Subcutaneous abdominal adipose tissue (tissue), 5 donors: ENCODE results near the gene CENPS.
"Not testable (repeated sequence)": the region's sequence is repeated elsewhere in the genome, so short reads cannot be mapped to it uniquely, and the experiment has no call there.

Source experiments
- H3K27ac ChIP-seq: one replicate; pipeline ENCODE4 v1.7.0; 2013; ENCODE audit warnings: low read depth, mild to moderate bottlenecking, inconsistent platforms, low read length, moderate library complexity
- H3K27me3 ChIP-seq, 5 donors: one replicate each; pipeline ENCODE4 v1.7.0; 2013; ENCODE audit warnings: low read length in 5 of 5, inconsistent platforms in 1 of 5; ENCODE audit not compliant: control insufficient read depth in 5 of 5, insufficient read depth in 4 of 5
- H3K36me3 ChIP-seq, 5 donors: one replicate each; pipeline ENCODE4 v1.7.0; 2013; ENCODE audit warnings: low read length in 5 of 5; ENCODE audit not compliant: control insufficient read depth in 5 of 5, insufficient read depth in 5 of 5
- H3K4me1 ChIP-seq, 5 donors: one replicate each; pipeline ENCODE4 v1.7.0; 2013; ENCODE audit warnings: low read length in 5 of 5, mild to moderate bottlenecking in 3 of 5, moderate library complexity in 1 of 5; ENCODE audit not compliant: control insufficient read depth in 5 of 5, insufficient read depth in 5 of 5
- H3K4me3 ChIP-seq, 5 donors: one replicate each; pipeline ENCODE4 v1.7.0; 2013; ENCODE audit warnings: low read length in 5 of 5, low read depth in 1 of 5
- H3K9ac ChIP-seq, 5 donors: one replicate each; pipeline ENCODE4 v1.7.0; 2013; ENCODE audit warnings: low read length in 5 of 5, mild to moderate bottlenecking in 4 of 5, moderate library complexity in 3 of 5
- H3K9me3 ChIP-seq, 5 donors: one replicate each; pipeline ENCODE4 v1.7.0; 2013; ENCODE audit warnings: low read length in 5 of 5; ENCODE audit not compliant: control insufficient read depth in 5 of 5
- donor health status: healthy.
- donor health status: healthy.
- donor health status: healthy.
- donor health status: healthy.
- donor health status: healthy.

CENPS gene

DNA sequence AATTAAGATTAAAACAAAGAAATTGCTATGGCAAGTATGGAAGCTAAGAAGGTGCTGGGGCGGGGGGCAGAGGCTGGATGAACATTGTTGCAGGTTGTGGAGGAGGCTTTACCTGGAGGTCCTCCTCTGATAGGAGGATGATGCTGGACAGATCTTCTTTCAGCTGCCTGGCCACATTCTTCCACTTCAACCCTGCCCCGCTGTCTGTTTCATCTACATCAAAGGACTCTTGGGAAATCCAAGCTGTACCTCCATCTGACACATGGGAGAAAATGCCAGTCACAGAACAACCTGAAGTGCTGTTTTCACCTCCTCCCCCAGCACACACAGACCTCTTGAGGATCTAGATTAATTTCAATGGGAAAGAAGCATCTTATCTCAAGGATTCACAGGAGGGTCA is 36.8 kb downstream of the CENPS start:
- Histone ChIP-seq H3K27ac (no peak overlapping the region), H3K9ac (no peak overlapping the region), H3K9me3 (no peaks in the 10 kb centered on the region), H3K27me3 (no peaks in the 10 kb centered on the region), H3K36me3 (peaks cover 10 to 71% (median 49%) of the 10 kb centered on the region in 5 donors), H3K4me1 (peaks cover 2 to 11% (median 11%) of the 10 kb centered on the region in 5 donors), H3K4me3 (no peak overlapping the region)

GRCh38 chr1:10470043-10470442 is 39.8 kb downstream of the CENPS start:
- H3K9ac ChIP-seq = no peak overlapping the region
- peaks cover 5 to 43% (median 30%) of the 10 kb centered on the region in 5 donors for H3K36me3 ChIP-seq
- H3K4me1 ChIP-seq = peaks cover 2 to 24% (median 16%) of the 10 kb centered on the region in 5 donors
- H3K9me3 ChIP-seq = no peaks in the 10 kb centered on the region
- no peak overlapping the region for H3K4me3 ChIP-seq
- no peaks in the 10 kb centered on the region for H3K27me3 ChIP-seq
- H3K27ac ChIP-seq = no peak overlapping the region

- H3K36me3 ChIP-seq = peaks cover 5 to 27% (median 20%) of the 10 kb centered on the region in 5 donors
- peaks cover 5 to 40% (median 31%) of the 10 kb centered on the region in 5 donors for H3K4me1 ChIP-seq
- H3K9ac ChIP-seq = peak overlapping the region; percentile 38 to 91 (median 86)
- H3K27me3 ChIP-seq = no peaks in the 10 kb centered on the region
- peak overlapping the region; percentile 83 to 90 (median 86) for H3K4me3 ChIP-seq
- no peaks in the 10 kb centered on the region for H3K9me3 ChIP-seq
- H3K27ac ChIP-seq = peak overlapping the region; percentile 51
Observed at GRCh38 chr1:10471411-10472219, 41.4 kb downstream of the CENPS start.

DNA sequence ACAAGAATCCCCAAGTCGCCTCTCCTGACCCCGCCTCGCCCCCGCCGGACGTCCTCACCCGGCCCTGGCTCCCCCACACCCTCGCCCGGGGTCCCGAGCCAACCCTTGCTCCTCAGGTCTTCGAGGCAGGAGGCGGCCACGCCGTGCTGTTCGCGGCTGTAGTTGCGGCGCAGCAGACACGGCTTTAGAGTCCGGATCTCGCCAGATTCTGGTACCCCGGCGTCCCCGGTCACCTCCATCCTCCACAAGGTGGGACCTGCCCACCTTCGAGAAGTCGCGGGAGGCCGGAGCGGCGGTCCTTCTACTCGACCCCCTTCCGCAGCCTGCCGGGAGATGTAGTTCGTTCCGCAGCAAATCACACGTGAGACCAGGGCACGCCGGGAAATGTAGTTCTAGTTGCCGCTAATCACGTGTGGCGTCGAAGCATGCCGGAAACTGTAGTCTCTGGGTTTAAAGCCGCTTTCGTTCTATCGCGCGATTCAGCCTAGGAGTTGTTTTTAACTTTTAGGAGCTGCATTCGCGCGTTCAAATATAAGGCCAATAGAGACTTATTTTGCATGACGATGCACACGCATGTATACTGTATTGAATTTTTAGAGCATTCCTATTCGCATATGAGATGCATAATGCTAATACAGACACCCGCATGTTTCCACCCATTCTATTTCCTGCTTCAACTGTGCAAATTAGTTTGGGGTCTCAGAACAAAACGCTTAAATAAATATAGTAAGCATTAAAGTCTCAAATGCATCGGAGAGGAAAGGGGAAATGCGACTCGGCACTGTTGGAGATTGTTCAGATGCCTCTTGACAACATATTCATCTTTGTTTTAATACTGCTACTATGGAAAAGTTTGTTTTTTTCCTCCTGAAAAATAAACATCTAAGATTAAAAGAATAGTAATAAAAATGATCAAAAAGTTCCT is 42.2 kb downstream of the CENPS start, which contains the start of gene DFFA:
Gene DFFA (minus strand): TSS at position 310 of the 925 bp plus-strand sequence. CDS start 71 bp downstream, at position 239.
- H3K9ac ChIP-seq = peak within 1 kb of the TSS; percentile 38 to 91 (median 86)

GRCh38 chr1:10473145-10473765 is 43.0 kb downstream of the CENPS start:
- peak overlapping the region in 1 of 5 donors; percentile 83 for H3K4me3 ChIP-seq
- H3K27ac ChIP-seq = no peak overlapping the region
- H3K9me3 ChIP-seq = no peaks in the 10 kb centered on the region
- H3K36me3 ChIP-seq = peaks cover 2 to 12% (median 9%) of the 10 kb centered on the region in 5 donors
- peaks cover 8 to 52% (median 38%) of the 10 kb centered on the region in 5 donors for H3K4me1 ChIP-seq
- peak overlapping the region in 1 of 5 donors; percentile 38 for H3K9ac ChIP-seq
- no peaks in the 10 kb centered on the region for H3K27me3 ChIP-seq

More for the DNA sequence above, 42.2 kb downstream of the CENPS start, which contains the start of gene DFFA:
- no peaks in the 10 kb centered on the region for H3K9me3 ChIP-seq
- peaks cover 8 to 45% (median 34%) of the 10 kb centered on the region in 5 donors for H3K4me1 ChIP-seq
- no peaks in the 10 kb centered on the region for H3K27me3 ChIP-seq
- H3K36me3 ChIP-seq = peaks cover 5 to 20% (median 16%) of the 10 kb centered on the region in 5 donors
- H3K4me3 ChIP-seq = peak within 1 kb of the TSS; percentile 83 to 90 (median 86)
- H3K27ac ChIP-seq = peak within 1 kb of the TSS; percentile 51

DNA sequence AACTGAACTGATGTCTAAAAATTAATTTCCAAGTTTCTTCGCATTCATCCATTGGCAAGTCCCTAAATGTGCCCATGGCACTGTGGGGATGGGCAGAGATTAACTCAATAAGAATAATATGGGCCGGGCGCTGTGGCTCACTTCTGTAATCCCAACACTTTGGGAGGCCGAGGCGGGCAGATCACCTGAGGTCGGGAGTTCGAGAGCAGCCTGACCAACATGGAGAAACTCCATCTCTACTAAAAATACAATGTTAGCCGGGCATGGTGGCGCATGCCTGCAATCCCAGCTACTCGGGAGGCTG is 44.0 kb downstream of the CENPS start:
- not testable (repeated sequence) for H3K9me3 ChIP-seq, H3K36me3 ChIP-seq, H3K9ac ChIP-seq, H3K27me3 ChIP-seq
- Histone ChIP-seq H3K4me1 (peaks cover 8 to 59% (median 40%) of the 10 kb centered on the region in 5 donors), H3K4me3 (peak overlapping the region; percentile 72 to 94 (median 88)), H3K27ac (peak overlapping the region; percentile 90)

DNA sequence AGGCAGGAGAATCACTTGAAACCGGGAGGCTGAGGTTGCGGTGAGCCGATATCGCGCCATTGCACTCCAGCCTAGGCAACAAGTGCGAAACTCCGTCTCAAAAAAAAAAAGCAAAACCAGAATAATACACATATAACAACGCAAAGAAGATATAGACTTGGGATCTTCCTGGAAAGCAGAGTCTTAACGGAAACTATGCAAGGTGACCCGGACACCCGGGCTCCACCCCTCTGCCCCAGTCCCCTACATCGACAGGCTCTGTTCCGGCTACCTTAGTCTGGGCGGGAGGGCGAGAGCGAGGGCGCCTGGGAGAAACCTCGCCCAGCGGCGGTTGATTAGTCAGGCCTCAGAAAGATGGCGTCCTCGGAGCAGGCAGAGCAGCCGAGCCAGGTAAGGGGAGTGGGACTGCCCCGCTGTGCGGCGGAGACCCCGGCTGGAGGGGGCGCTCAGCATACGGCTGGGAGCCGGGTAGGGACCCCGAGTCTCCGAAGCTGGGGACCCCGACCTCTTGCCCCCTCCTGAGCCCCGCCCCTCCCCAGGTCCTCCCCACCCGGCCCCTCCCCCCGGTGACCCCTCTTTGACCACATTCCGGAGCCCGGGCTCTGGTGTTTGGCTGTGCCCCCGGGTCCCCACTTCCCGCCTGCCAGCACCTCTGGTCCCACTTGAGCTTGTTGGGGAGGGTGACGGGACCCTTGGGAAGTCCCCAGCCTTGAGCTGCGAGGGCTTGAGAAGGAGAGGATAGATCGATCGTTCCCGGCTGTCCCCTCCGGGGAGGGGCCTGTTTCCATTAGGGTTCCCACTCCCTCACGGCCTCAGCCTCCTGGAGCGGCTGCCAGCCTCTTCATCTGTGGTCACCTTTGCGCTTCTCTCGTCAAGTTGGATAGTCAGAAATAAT is 44.6 kb downstream of the CENPS start, which contains the start of gene PEX14:
Gene PEX14 (plus strand): TSS at position 338 of the 895 bp plus-strand sequence. CDS start 17 bp downstream, at position 355.
- Histone ChIP-seq H3K9ac (peak within 1 kb of the TSS; percentile 21 to 95 (median 92)), H3K4me1 (peaks cover 8 to 65% (median 45%) of the 10 kb centered on the region in 5 donors), H3K4me3 (peak within 1 kb of the TSS; percentile 81 to 96 (median 89)), H3K27ac (peak within 1 kb of the TSS; percentile 90), H3K9me3 (no peaks in the 10 kb centered on the region), H3K27me3 (no peaks in the 10 kb centered on the region), H3K36me3 (peaks cover 0 to 3% (median 0%) of the 10 kb centered on the region in 5 donors)

DNA sequence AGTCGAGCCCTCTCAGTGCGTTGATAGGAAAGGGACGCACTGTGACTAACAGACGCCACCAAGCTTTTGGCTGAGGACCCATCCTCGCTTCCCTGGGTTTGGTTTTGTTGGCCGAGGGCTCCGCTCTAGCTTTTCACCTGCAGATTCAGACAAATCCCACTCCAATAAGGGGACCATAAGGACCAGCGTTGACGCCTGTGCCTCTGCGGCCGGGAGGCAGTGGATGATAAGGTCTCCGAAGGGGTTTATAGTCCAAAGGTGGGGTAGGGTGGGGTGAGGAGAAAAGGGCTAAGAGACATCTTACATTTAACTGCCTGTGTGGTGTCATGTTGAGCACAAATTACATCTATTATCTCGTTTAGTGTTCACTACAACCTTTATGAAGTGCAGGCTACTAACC is 45.3 kb downstream of the CENPS start:
- H3K27ac ChIP-seq = peak overlapping the region; percentile 90
- no peaks in the 10 kb centered on the region for H3K27me3 ChIP-seq
- H3K9me3 ChIP-seq = no peaks in the 10 kb centered on the region
- H3K4me1 ChIP-seq = peaks cover 8 to 65% (median 45%) of the 10 kb centered on the region in 5 donors
- peak overlapping the region; percentile 21 to 95 (median 92) for H3K9ac ChIP-seq
- peaks cover 0 to 3% (median 0%) of the 10 kb centered on the region in 5 donors for H3K36me3 ChIP-seq
- H3K4me3 ChIP-seq = peak overlapping the region; percentile 81 to 96 (median 89)

DNA sequence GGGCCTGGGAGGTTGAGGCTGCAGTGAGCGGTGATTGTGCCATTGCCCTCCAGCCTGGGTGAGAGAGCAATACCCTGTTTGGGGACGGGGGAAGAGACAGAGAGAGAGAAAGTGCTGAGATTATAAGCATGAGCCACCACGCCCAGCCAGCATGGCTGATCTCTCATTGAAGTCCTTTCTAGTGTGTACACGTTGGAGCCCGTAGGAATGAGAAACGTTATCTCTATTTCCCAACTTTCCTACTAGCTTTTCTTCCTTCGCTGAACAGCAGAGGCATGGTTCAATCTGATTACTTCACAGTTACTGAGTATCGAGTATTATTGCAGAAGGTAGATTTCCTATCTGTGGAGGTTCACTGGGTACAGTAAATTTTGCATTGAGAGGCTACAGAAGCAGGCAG is 49.1 kb downstream of the CENPS start:
- Histone ChIP-seq H3K9me3 (no peaks in the 10 kb centered on the region), H3K36me3 (peaks cover 0 to 3% (median 0%) of the 10 kb centered on the region in 5 donors), H3K4me1 (peaks cover 6 to 50% (median 34%) of the 10 kb centered on the region in 5 donors), H3K4me3 (no peak overlapping the region), H3K27ac (no peak overlapping the region), H3K9ac (no peak overlapping the region), H3K27me3 (no peaks in the 10 kb centered on the region)
